Astrocyte of the cerebellum (primary cell): ENCODE results near the gene DENND1B.
A peak's percentile ranks its signal among the peaks of the same experiment; 100 is the strongest.

ENCODE experiments used
- DNase-seq: peaks from one replicate; pipeline ENCODE4 v3.0.0-alpha.2; 2011; ENCODE audit warnings: low read depth
- H3K4me3 ChIP-seq: 2 replicates; pipeline ENCODE4 v1.5.1; 2011; ENCODE audit warnings: mild to moderate bottlenecking, low read depth, low read length, moderate library complexity
- in situ Hi-C: cut with HindIII; loops from 2 replicates; pipeline ENCODE4 v1.10.0; 2017; ENCODE audit warnings: low sequenced_read_pairs
- TF ChIP-seq, protein P1 (sequence below): IDR thresholded peaks from 2 replicates; pipeline ENCODE4 v1.5.1; 2012; ENCODE audit warnings: low read length, low read depth, moderate library complexity, mild to moderate bottlenecking; ENCODE audit errors: missing control alignments

Gene DENND1B

DNA sequence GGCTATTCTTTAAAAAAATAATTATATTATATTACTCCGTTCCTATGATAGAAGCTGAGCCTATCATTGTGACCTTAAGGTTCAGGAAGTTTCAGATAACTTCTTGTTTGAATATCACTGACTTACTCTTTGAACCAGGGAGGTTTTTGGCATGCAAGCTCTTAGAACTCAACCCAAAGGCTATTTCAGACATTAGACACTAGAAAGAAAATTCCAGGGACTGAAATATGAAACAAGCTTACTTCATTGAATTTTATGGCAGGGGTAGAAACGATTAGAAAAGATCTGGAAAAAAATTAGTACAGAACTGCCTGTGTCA, 159.6 kb downstream of the DENND1B start:
- no peak overlapping the region for H3K4me3 ChIP-seq
- TF ChIP-seq, protein P1, sequence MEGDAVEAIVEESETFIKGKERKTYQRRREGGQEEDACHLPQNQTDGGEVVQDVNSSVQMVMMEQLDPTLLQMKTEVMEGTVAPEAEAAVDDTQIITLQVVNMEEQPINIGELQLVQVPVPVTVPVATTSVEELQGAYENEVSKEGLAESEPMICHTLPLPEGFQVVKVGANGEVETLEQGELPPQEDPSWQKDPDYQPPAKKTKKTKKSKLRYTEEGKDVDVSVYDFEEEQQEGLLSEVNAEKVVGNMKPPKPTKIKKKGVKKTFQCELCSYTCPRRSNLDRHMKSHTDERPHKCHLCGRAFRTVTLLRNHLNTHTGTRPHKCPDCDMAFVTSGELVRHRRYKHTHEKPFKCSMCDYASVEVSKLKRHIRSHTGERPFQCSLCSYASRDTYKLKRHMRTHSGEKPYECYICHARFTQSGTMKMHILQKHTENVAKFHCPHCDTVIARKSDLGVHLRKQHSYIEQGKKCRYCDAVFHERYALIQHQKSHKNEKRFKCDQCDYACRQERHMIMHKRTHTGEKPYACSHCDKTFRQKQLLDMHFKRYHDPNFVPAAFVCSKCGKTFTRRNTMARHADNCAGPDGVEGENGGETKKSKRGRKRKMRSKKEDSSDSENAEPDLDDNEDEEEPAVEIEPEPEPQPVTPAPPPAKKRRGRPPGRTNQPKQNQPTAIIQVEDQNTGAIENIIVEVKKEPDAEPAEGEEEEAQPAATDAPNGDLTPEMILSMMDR: no peak
- in situ Hi-C loops: no loop called here
- DNase-seq: no peak

GRCh38 chr1:197614916-197615692, 160.2 kb downstream of the DENND1B start:
- peak; percentile 15 for DNase-seq
- H3K4me3 ChIP-seq: no peak overlapping the region
- TF ChIP-seq, protein P1: peak; percentile 73
- in situ Hi-C loops: no loop called here

- in situ Hi-C loops: no loop called here
- no peak for DNase-seq
- no peak overlapping the region for H3K4me3 ChIP-seq
- TF ChIP-seq, protein P1: no peak
Observed at GRCh38 chr1:197606168-197606845, 169.0 kb downstream of the DENND1B start.

- in situ Hi-C loops: no loop called here
- no peak overlapping the region for H3K4me3 ChIP-seq
- no peak for DNase-seq
- TF ChIP-seq, protein P1: no peak
Observed at GRCh38 chr1:197604302-197604701, 171.0 kb downstream of the DENND1B start.

GRCh38 chr1:197600751-197601150, 174.5 kb downstream of the DENND1B start:
- no peak overlapping the region for H3K4me3 ChIP-seq
- TF ChIP-seq, protein P1: no peak
- DNase-seq: no peak
- in situ Hi-C loops: no loop called here

- no peak overlapping the region for H3K4me3 ChIP-seq
- in situ Hi-C loops: no loop called here
- TF ChIP-seq, protein P1: no peak
- DNase-seq: no peak
Observed at GRCh38 chr1:197599789-197600188, 175.5 kb downstream of the DENND1B start.
